Cardiac muscle cell (in vitro differentiated cells and primary cell): Measurements from ENCODE around the gene PHC2. TPM values are rescaled to one million over a fixed set of nuclear protein-coding genes. Genes with fewer than 3 reads are reported as not detected.

ENCODE experiments used
- DNase-seq, 2 donors: peaks; one replicate each; pipeline versions ENCODE4 v3.0.0 to v3.0.0-alpha.2; 2010 to 2017; ENCODE audit warnings: low read depth in 1 of 2, low spot score in 1 of 2
- H3K27ac ChIP-seq: fragments of 200-600 bp; sonication (generic); 2 replicates; pipeline ENCODE4 v1.5.1; 2016
- H3K27me3 ChIP-seq: fragments of 200-600 bp; sonication (generic); 2 replicates; pipeline ENCODE4 v1.6.0; 2016; ENCODE audit warnings: control low read depth
- H3K36me3 ChIP-seq: fragments of 200-600 bp; sonication (generic); 2 replicates; pipeline ENCODE4 v1.5.1; 2016; ENCODE audit warnings: control low read depth
- H3K4me1 ChIP-seq: fragments of 200-600 bp; sonication (generic); 2 replicates; pipeline ENCODE4 v1.8.1; 2017; ENCODE audit warnings: low read depth, mild to moderate bottlenecking, mixed run types
- H3K4me3 ChIP-seq: fragments of 200-600 bp; sonication (generic); 2 replicates; pipeline ENCODE4 v1.5.1; 2016; ENCODE audit warnings: mild to moderate bottlenecking
- H3K9me3 ChIP-seq: fragments of 200-600 bp; sonication (generic); 2 replicates; pipeline ENCODE4 v1.5.1; 2017; ENCODE audit warnings: low read depth, mild to moderate bottlenecking, control low read depth
- CTCF ChIP-seq: IDR thresholded peaks from 2 replicates; pipeline ENCODE4 v1.5.1; 2012; ENCODE audit warnings: low read depth, mild to moderate bottlenecking, low read length
- polyA plus RNA-seq: library from polyadenylated mRNA; unstranded; fragments of >200 nt; fragmentation: Nextera tagmentation; extraction: Ambion mirVana; gene quantifications from 2 replicates; pipeline ENCODE4 v1.2.1, GENCODE V29; 2016
- total RNA-seq: library from RNA; depleted of rRNA; stranded (reverse); fragments of >200 nt; gene quantifications from 2 replicates; pipeline ENCODE4 v1.2.3, GENCODE V29; 2016

PHC2 gene
- total and polyA plus RNA-seq, 2 experiments from 2014 or later, result 81.8 to 86.0 TPM

- H3K27ac ChIP-seq, result no peak overlapping the region
- DNase-seq, result no peak
- no peak for TF ChIP-seq CTCF
- H3K9me3 ChIP-seq, result no peaks in the 10 kb centered on the region
- H3K36me3 ChIP-seq, result no peaks in the 10 kb centered on the region
- no peak overlapping the region for H3K4me3 ChIP-seq
- peaks cover 24% of the 10 kb centered on the region for H3K4me1 ChIP-seq
- H3K27me3 ChIP-seq, result no peaks in the 10 kb centered on the region
Observed at GRCh38 chr1:33441088-33441745, 10.3 kb upstream of the PHC2 start.

GRCh38 chr1:33439662-33440061, 8.8 kb upstream of the PHC2 start:
- Histone ChIP-seq H3K4me3 (no peak overlapping the region), H3K9me3 (no peaks in the 10 kb centered on the region), H3K36me3 (no peaks in the 10 kb centered on the region), H3K27ac (no peak overlapping the region), H3K27me3 (no peaks in the 10 kb centered on the region), H3K4me1 (peaks cover 26% of the 10 kb centered on the region)
- TF ChIP-seq CTCF, result no peak
- DNase-seq, result no peak

GRCh38 chr1:33438364-33439160, 7.7 kb upstream of the PHC2 start:
- no peak overlapping the region for H3K27ac ChIP-seq
- H3K9me3 ChIP-seq, result no peaks in the 10 kb centered on the region
- TF ChIP-seq CTCF, result no peak
- peaks cover 32% of the 10 kb centered on the region for H3K4me1 ChIP-seq
- no peaks in the 10 kb centered on the region for H3K36me3 ChIP-seq
- DNase-seq, result no peak
- no peaks in the 10 kb centered on the region for H3K27me3 ChIP-seq
- no peak overlapping the region for H3K4me3 ChIP-seq

- H3K36me3 ChIP-seq, result no peaks in the 10 kb centered on the region
Observed at GRCh38 chr1:33436557-33437285, 5.8 kb upstream of the PHC2 start.

More at GRCh38 chr1:33436557-33437285, 5.8 kb upstream of the PHC2 start:
- Histone ChIP-seq H3K27ac (peak overlapping the region; percentile 77), H3K9me3 (no peaks in the 10 kb centered on the region), H3K4me3 (no peak overlapping the region), H3K4me1 (peaks cover 36% of the 10 kb centered on the region), H3K27me3 (no peaks in the 10 kb centered on the region)
- TF ChIP-seq CTCF, result no peak
- peak in 1 of 2 donors; percentile 41 for DNase-seq
